Measurements from ENCODE around the gene NR1D1.

NR1D1 gene

DNA sequence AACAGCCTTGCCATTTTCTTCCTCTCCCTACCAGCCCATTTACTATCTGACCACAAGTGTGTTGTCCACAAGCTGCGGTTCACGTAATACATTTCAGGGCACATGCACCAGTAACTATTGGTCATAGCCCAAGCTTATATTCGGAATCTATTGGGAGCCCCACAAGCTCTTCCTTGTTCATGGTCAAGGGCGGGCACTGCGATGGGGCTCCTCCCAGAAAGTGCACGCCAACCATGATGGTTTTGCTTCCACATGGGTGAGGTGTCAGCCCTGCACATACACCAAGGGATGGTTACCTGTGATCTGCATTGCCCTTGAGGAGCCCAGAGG lies 25.6 kb downstream of the NR1D1 start:
- DNase-seq, result no peak

GRCh38 chr17:40074175-40074512 lies 26.2 kb downstream of the NR1D1 start:
- no peak for DNase-seq

DNA sequence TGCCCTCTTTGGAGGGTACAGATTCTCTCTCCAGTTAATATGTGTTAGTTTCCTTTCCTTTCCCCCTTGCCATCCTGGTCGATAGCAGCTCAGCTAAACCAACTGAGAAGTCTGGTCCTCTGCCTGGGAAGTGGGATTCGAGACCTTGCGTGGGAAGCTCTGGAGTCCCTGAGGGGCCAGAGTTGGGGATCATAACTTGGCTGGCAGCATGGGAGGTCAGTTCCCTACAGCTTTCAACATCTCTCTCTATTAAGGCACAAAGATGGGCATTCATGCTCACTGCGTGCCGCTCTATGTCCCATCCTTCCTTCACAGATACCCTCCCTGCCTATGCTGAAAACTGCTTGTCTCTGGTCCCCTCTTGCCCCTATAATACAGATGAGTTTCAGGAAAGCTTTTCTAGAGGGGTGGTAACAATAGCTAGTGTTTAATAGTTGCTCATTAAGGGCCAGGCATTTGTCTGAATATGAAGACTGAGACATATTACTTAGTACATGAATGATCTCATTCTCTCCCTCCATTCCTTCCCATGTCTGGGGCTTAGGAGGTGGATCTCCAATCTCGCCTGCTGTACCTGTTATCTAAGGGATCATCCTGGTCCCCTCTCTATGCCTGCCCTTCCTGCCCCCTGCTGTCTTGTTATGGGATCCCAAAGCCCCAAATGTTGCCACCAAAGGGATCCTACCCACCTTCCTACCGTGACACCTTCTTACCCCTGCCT lies 26.8 kb downstream of the NR1D1 start:
- no peak for DNase-seq

DNA sequence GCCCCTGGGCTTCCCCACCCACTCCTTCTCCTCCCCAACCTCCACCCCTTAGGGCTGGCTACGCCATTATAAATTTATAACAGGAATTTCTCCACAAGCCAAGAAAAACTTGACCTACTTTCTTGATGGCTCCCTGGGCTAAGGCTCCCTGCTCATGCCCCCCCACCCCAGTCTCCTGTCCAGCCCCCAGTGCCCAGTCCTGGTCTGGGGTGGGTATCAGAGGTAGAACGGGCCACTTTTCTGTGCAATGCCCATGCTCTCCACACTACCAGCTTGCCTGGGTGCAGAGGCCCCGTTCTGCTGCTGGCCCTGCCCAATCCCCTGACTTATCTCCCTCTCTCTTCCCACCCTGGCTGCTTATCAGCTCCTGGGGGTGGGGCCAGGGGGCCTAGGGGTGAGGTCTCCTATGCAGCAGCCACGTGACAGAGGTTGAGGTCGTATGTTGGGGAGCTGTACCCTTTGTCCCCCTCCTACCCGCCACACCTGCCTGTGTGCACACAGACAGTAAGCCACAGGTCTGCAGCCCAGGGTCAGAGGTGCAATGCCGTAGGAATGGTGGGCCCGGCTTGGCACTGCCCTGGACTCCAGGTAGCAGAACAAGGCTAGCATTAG lies 27.5 kb downstream of the NR1D1 start:
- DNase-seq, result no peak

DNA sequence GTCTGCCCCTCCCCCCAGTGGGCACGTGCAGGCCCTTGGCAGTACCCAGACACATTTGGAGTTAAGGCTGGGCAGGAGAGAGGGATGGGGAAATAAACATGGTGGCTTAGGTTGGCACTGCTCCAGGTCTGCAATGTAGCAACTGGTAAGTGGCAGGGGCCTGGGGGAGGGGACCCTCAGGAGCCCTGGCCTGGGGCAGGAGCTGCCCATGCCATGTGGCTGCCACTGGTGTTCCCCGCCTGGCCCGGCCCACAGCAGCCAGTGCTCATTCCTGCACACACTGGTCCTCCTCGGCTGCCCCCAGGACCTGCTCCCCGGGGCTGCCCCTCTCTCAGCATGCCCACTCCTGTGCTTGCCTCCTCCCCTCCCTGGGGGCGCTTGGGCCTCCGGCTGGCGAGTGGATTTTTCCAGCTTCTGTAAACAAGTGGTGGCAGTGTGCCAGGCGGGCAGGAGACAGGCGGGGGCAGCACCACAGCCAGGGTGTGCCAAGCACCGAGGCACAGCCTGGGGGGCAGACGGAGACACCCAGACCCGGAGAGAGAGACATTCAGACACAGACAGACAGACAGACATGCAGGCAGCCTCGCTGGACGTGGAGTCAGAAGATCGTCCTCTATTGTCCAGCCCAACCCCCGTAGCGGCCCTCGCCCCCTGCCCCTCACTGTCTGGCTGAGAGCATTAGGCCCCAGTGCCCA lies 28.2 kb downstream of the NR1D1 start:
- peak; percentile 76 for DNase-seq

DNA sequence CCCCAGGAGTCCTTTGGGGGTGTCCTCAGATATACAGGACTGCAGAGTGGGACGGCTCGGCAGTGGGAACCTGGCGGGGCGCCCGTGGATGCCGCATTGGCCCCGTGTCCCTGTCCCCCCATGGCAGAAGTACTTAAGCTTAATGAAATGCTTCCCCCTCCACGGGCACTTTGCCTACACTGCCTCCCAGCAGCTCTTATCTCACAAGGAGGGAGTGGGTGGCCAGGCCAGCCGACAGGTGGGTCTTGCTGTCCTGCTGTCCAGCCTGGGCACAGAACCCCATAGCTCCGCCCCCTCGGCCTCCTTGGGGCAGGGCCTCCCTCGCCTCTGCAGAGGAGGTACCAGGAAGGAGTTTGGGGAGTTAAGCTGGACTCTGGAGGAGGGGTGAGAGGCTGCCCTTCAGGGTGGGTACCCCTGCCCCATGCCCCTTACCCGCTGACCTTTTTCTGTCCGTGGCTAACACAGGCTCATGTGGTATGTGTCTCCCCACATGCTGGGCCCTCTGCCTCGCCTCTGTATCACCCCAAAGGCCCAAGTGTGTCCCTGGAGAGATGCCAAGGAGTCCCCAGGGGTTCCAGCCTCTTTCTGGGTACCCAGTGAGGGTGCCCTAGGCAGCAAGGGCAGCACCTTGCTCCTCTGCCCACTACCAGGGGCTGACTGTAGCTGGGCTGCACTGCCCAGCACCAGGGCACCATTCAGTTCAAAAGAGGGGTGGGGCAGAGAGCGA lies 28.9 kb downstream of the NR1D1 start:
- no peak for DNase-seq

- DNase-seq, result no peak
Measured at GRCh38 chr17:40070709-40071312, 29.6 kb downstream of the NR1D1 start.

GRCh38 chr17:40069751-40070708 lies 30.4 kb downstream of the NR1D1 start:
- DNase-seq, result peak; percentile 54

GRCh38 chr17:40068917-40069750 lies 31.3 kb downstream of the NR1D1 start:
- peak; percentile 80 for DNase-seq

GRCh38 chr17:40068584-40068916 lies 31.8 kb downstream of the NR1D1 start:
- DNase-seq, result no peak

GRCh38 chr17:40068129-40068581 lies 32.2 kb downstream of the NR1D1 start:
- no peak for DNase-seq

- DNase-seq, result no peak
Measured at GRCh38 chr17:40067710-40068109, 32.7 kb downstream of the NR1D1 start.

DNA sequence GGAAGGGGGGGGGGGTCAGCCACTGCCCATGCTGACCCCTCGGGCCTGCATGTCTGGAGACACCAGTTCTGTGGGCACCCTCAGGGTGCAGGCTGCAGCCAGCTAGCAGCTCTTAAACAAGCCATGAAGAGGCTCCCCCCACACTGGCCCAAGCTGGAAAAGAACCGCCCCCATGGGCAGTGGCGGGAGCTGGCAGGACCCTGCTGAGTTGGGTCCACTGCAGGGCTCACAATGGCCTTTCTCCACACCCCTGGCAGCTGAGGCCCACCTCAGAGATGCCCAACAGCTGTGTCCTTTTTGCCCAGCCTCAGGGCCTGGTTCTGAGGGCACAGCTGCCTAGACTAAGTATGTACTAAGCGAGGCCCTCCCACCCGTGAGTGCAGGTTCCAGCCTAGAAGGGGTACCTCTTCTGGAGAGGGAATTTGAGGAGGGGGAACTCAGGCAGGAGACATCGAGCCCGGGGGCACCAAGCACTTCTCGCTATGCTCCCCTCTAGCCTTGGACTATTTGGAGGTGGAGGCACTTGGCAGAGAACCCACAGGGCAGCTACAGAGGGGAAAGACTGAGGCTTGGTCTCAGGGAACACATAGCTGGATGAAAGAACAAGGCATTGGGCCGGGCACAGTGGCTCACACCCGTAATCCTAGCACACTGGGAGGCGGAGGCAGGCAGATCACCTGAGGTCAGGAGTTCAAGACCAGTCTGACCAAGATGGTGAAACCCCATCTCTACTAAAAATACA lies 34.4 kb downstream of the NR1D1 start:
- DNase-seq, result no peak

GRCh38 chr17:40064971-40065768 lies 35.2 kb downstream of the NR1D1 start:
- DNase-seq, result no peak

GRCh38 chr17:40063901-40064531 lies 36.4 kb downstream of the NR1D1 start:
- DNase-seq, result no peak

DNA sequence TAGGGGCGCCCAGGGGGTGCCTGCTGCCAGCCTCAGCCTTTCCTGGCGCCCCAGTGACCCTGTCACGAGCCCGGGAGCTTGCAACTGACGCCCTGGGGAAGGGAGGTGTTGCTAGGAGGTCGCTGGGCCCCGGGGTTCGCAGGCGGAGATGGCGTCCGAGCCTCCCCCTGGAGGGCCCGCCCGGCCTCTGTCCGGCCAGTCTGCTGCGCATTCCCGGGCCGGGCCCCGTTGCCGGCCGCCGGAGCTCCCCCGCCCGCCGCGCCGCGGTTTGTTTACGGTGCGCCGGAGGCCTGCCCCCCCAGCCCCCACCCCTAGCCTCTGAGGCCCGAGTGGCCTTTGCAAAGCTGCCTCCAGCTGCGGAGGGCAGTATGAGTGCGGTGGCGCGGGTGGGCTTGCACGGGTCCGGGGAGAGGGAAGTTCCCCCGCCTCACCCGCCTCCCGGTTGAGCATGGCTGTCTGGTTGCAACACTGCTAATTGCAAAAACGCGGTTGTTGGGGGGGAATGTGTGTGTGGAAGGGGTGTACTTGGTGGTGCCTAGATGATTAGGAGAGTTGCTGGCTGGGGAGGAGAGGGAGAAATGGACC lies 37.1 kb downstream of the NR1D1 start:
- no peak for DNase-seq

DNA sequence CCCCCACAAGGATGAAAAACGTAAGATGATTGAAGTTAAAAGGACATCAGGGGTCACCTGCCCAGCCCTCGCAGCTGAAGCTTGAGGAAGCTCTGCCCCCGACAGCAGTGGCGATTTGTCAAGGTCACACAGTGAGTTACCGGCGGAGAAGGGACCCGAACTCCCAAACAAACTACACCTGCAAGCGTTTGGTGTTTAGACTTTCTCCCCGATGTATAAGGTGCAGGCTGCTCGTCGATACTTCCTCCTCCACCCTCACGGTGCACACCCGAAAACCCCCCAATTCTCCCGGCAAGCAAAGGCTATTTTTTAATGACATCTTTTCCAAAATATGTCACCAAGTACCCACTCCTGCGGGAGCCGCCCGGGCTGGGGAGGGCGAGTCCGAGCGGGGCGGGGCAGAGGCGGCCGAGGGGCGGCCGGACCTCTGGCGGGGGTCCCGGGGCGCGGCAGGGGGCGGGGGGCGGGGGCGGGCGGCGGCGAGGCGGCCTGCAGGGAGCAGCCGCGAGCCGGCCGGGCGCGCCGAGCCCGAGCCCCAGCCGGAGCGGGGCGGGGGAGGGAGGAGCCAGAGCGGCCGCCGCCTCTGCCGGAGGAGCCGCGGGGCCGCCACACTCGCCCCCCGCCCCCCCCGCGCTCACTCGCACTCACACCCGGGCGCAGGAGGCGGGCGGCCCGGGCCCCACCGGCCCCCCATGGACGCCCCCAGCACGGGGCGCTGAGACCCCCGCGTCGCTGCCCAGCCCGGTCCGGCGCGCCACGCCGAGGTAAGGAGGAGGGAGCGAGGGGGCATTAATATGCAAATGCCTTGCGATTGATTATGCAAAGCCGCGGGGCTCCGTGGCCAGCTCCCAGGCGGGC lies 37.8 kb downstream of the NR1D1 start, which contains the start of gene THRA:
TSS of gene THRA (plus strand) at position 637 of the 858 bp plus-strand sequence. CDS start 11,524 bp downstream, outside the sequence.
- peak; percentile 44 for DNase-seq

Data from NCI-H2171 (cell line).